Measurements from ENCODE around the gene ARHGEF10L. TPM values are rescaled to one million over a fixed set of nuclear protein-coding genes. Genes with fewer than 3 reads are reported as not detected.
A peak's percentile ranks its signal among the peaks of the same experiment; 100 is the strongest.

ARHGEF10L gene
- total and polyA plus RNA-seq, 4 donors = 15.0 to 43.4 (median 24.3) TPM

DNA sequence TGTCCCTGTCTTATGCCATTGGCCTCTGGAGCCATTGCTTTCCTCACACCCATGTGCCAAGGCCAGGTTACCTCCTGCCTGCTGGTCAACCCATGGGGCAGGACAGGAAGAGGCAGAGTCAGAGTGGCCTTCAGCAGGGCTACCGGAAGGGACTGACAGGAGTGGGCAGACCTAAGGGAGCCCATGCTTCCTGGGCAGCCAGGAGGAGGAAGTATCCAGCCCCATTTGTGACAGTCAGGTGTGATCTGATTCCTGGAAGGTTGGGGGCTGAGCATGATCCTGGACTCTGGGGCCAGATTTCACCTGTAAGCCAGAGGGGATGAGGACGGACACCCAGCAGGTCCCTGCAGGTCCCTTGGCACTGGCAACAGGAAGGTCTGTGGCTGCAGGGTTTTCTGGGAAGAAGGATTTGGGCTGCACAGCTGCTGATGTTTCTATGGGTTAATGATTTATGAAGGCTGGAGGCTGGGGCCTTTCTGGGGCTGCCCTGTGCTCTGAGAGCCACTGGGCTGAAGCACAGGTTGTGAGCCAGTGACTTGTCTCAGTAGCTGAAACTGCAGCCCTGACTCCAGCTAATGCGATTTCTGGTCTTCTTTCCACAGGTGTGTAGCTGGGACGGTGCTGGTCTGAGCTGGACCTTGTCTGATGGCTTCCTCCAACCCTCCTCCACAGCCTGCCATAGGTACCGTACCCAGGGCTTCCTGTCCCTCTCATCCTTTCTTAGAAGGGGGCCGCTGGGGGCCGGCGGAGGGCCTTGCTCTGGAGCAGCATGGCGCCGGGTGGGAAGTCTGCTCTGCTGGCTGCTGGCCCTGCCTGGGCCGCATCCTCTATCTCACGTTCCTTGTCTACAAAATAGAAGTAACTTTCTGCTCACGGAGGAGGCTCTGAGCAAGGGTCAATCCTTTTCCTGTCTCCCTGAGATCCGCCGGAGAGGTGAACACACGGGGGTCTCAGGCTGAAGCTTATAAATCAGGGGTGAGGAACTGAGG lies 40.7 kb downstream of the ARHGEF10L start:
- DNase-seq (peak; percentile 29 to 58 (median 38)), ATAC-seq (ENCODE audit: insufficient read depth, low FRiP score) (no peak)
- no peaks in the 10 kb centered on the region for H3K36me3 ChIP-seq (ENCODE audit: control insufficient read depth in 4 of 4, insufficient read depth in 4 of 4, low read length in 4 of 4)
- H3K4me1 ChIP-seq (ENCODE audit: control insufficient read depth in 5 of 5, insufficient read depth in 5 of 5, low read length in 5 of 5) = peaks cover 0 to 13% (median 0%) of the 10 kb centered on the region in 5 donors
- WGBS, 2 donors = 53 to 74% methylated on average over 16 of the region's 16 CpGs
- no peak overlapping the region for H3K4me3 ChIP-seq
- H3K9me3 ChIP-seq (ENCODE audit: control insufficient read depth in 4 of 4, insufficient read depth in 3 of 4, low read length in 3 of 4) = no peaks in the 10 kb centered on the region
- H3K27me3 ChIP-seq (ENCODE audit: control insufficient read depth in 3 of 3, insufficient read depth in 3 of 3, low read length in 2 of 3) = no peaks in the 10 kb centered on the region
- H3K27ac ChIP-seq (ENCODE audit: low read depth in 1 of 2, low read length in 1 of 2) = no peak overlapping the region
- TF ChIP-seq, protein P1, sequence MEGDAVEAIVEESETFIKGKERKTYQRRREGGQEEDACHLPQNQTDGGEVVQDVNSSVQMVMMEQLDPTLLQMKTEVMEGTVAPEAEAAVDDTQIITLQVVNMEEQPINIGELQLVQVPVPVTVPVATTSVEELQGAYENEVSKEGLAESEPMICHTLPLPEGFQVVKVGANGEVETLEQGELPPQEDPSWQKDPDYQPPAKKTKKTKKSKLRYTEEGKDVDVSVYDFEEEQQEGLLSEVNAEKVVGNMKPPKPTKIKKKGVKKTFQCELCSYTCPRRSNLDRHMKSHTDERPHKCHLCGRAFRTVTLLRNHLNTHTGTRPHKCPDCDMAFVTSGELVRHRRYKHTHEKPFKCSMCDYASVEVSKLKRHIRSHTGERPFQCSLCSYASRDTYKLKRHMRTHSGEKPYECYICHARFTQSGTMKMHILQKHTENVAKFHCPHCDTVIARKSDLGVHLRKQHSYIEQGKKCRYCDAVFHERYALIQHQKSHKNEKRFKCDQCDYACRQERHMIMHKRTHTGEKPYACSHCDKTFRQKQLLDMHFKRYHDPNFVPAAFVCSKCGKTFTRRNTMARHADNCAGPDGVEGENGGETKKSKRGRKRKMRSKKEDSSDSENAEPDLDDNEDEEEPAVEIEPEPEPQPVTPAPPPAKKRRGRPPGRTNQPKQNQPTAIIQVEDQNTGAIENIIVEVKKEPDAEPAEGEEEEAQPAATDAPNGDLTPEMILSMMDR (IDR thresholded peaks at IDR 0.05; ENCODE audit: control extremely low read depth, extremely low read depth) = no peak
- no peak overlapping the region for H3K9ac ChIP-seq (ENCODE audit: insufficient read depth in 1 of 2, low read length in 2 of 2)

DNA sequence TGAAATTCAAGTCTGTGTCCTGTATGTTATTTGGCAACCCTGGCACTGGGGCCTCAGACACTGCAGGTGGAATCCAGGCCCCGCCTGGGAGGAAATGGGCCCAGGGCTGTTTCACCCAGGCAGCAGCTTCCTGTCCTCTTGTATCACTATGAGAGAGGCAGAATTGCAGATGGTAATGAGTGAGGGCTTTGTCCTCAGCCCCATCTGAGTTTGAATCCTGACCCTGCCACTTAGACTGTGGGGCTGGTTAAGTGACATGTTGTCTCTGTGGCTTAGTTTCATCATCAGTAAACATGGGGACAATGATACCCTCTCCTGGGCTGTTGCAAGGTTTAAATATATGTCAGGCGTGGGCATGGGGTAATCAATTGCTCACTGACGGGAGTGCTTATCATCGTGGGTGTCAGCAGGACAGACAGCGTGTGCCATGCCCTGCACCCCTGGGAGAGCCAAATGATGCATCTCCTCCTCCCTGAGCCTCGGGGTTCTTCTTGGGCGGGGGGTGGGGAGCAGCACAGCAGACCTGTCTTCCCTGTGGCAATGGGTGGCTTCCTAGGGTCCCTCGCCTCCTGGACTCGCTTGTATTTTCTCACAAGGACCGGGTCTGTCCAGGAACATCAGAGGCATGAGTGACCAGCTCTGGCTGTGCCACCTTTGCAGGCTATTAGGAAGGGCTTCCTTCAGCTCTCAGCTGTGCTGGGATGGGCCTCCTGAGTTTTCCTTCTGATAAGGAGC lies 42.1 kb downstream of the ARHGEF10L start:
- Histone ChIP-seq H3K9ac (ENCODE audit: insufficient read depth in 1 of 2, low read length in 2 of 2) (no peak overlapping the region), H3K4me3 (no peak overlapping the region), H3K27ac (ENCODE audit: low read depth in 1 of 2, low read length in 1 of 2) (no peak overlapping the region), H3K9me3 (ENCODE audit: control insufficient read depth in 4 of 4, insufficient read depth in 3 of 4, low read length in 3 of 4) (no peaks in the 10 kb centered on the region), H3K4me1 (ENCODE audit: control insufficient read depth in 5 of 5, insufficient read depth in 5 of 5, low read length in 5 of 5) (peaks cover 0 to 10% (median 0%) of the 10 kb centered on the region in 5 donors), H3K36me3 (ENCODE audit: control insufficient read depth in 4 of 4, insufficient read depth in 4 of 4, low read length in 4 of 4) (no peaks in the 10 kb centered on the region), H3K27me3 (ENCODE audit: control insufficient read depth in 3 of 3, insufficient read depth in 3 of 3, low read length in 2 of 3) (no peaks in the 10 kb centered on the region)
- no peak for DNase-seq
- no peak for ATAC-seq (ENCODE audit: insufficient read depth, low FRiP score)
- 66 to 75% methylated on average over 10 of the region's 10 CpGs for WGBS, 2 donors
- TF ChIP-seq, protein P1 (IDR thresholded peaks at IDR 0.05; ENCODE audit: control extremely low read depth, extremely low read depth) = no peak

DNA sequence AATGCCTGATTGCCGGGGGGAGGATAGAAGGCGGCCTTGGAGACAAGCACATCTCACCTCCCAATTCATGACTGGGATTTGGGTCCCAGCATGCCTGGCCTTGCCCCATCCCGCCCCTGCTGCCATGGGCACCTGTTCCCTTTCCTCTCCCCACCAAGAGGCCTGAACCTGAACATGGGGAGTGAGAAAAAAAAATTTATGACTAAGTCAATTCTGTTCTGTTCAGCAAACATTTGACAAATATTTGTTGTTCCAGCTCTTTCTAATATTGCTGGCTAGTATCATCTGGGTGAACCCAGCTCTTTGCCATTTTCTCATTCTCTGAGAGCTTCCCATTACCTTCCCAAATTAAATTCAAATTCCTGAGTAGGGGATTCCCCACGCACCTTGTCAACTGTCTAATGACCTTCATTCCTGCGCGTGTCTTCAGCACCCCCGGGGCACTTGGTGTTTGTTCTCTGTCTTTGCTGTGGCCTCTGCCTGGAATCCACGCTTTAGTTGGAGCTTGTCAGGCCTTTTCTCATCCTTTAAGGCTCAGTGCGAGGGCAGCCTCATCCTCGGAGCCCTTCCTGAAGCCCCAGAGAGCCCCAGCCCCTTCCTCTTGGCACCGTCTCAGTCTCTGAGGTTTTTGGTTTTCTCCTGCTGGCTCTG lies 42.8 kb downstream of the ARHGEF10L start:
- WGBS, 2 donors = 53 to 66% methylated on average over 11 of the region's 11 CpGs
- TF ChIP-seq, protein P1 (IDR thresholded peaks at IDR 0.05; ENCODE audit: control extremely low read depth, extremely low read depth) = no peak

More for the DNA sequence above, 42.8 kb downstream of the ARHGEF10L start:
- ATAC-seq (ENCODE audit: insufficient read depth, low FRiP score) = no peak
- Histone ChIP-seq H3K4me3 (no peak overlapping the region), H3K4me1 (ENCODE audit: control insufficient read depth in 5 of 5, insufficient read depth in 5 of 5, low read length in 5 of 5) (peaks cover 0 to 10% (median 5%) of the 10 kb centered on the region in 5 donors), H3K27me3 (ENCODE audit: control insufficient read depth in 3 of 3, insufficient read depth in 3 of 3, low read length in 2 of 3) (no peaks in the 10 kb centered on the region), H3K27ac (ENCODE audit: low read depth in 1 of 2, low read length in 1 of 2) (no peak overlapping the region), H3K9ac (ENCODE audit: insufficient read depth in 1 of 2, low read length in 2 of 2) (no peak overlapping the region), H3K36me3 (ENCODE audit: control insufficient read depth in 4 of 4, insufficient read depth in 4 of 4, low read length in 4 of 4) (no peaks in the 10 kb centered on the region), H3K9me3 (ENCODE audit: control insufficient read depth in 4 of 4, insufficient read depth in 3 of 4, low read length in 3 of 4) (no peaks in the 10 kb centered on the region)
- DNase-seq = no peak

All from lung (tissue), 12 donors.